ENCODE measurements around the gene SORCS3.

- no peak for TF ChIP-seq CTCF (IDR thresholded peaks at IDR 0.05; ENCODE audit: borderline replicate concordance, extremely low read depth, low read length, poor library complexity, severe bottlenecking)
- no peak for TF ChIP-seq EZH2 (IDR thresholded peaks at IDR 0.05; ENCODE audit: borderline replicate concordance, low read depth, low read length, severe bottlenecking)
These were observed 35.8 kb downstream of the SORCS3 start for GRCh38 chr10:104676874-104677273.
